IMR-90 (cell line): Measurements from ENCODE around the gene TRIM66. TPM values are rescaled to one million over a fixed set of nuclear protein-coding genes. Genes with fewer than 3 reads are reported as not detected.
A peak's percentile ranks its signal among the peaks of the same experiment; 100 is the strongest.

Source experiments
- ATAC-seq: fragments of 200-7000 bp; cut with Tn5 transposase; 2 replicates; pipeline ENCODE4 v1.9.1; 2020; ENCODE audit warnings: low read depth, mild to moderate bottlenecking, moderate library complexity
- BruUV-seq: library from RNA; stranded (reverse); fragments of 400-500 nt; replicated peaks from 2 replicates; lab custom pipeline; 2021; lab: Mats Ljungman, UMichigan
- CTCF ChIA-PET: fragments of 300-600 bp; formaldehyde crosslinking; extraction: SDS; loops from one replicate; lab custom pipeline; 2021; ENCODE audit warnings: antibody characterized with exemption; lab: Yijun Ruan, JAX
- POLR2A ChIA-PET: fragments of 300-600 bp; sonication (Branson Sonifier 250); formaldehyde crosslinking; loops from one replicate; lab custom pipeline; 2022; ENCODE audit warnings: antibody characterized with exemption; ENCODE audit not compliant: unreplicated experiment; lab: Charles Lee
- DNase-seq: peaks from one replicate; pipeline ENCODE4 v3.0.0; 2013
- H2AFZ ChIP-seq: replicated peaks from 2 replicates; pipeline ENCODE3; 2013; ENCODE audit warnings: low read length, mild to moderate bottlenecking; ENCODE audit not compliant: poor library complexity
- H2AK5ac ChIP-seq: 2 replicates; pipeline ENCODE4 v1.6.1; 2013; ENCODE audit warnings: low read depth, low read length, inconsistent platforms
- H2AK9ac ChIP-seq: replicated peaks from 2 replicates; pipeline ENCODE3; 2013; ENCODE audit warnings: mild to moderate bottlenecking, low read depth, low read length, moderate library complexity; ENCODE audit not compliant: poor library complexity
- H2BK120ac ChIP-seq: 2 replicates; pipeline ENCODE4 v1.6.1; 2013; ENCODE audit warnings: low read depth, low read length, inconsistent platforms
- H2BK15ac ChIP-seq: 3 replicates; pipeline ENCODE4 v1.6.1; 2013; ENCODE audit warnings: low read depth, low read length, inconsistent platforms
- H2BK20ac ChIP-seq: 2 replicates; pipeline ENCODE4 v1.6.1; 2013; ENCODE audit warnings: low read depth, mild to moderate bottlenecking, inconsistent platforms, low read length, moderate library complexity
- H2BK5ac ChIP-seq: 2 replicates; pipeline ENCODE4 v1.6.1; 2013; ENCODE audit warnings: mild to moderate bottlenecking, low read depth, low read length, inconsistent platforms; ENCODE audit not compliant: poor library complexity, severe bottlenecking
- H3K14ac ChIP-seq: replicated peaks from 2 replicates; pipeline ENCODE4 v1.6.1; 2013; ENCODE audit warnings: low read depth, low read length, inconsistent platforms
- H3K18ac ChIP-seq: 2 replicates; pipeline ENCODE4 v1.6.1; 2013; ENCODE audit warnings: low read depth, low read length, control low read depth
- H3K23ac ChIP-seq: 2 replicates; pipeline ENCODE4 v1.6.1; 2013; ENCODE audit warnings: low read depth, low read length, inconsistent platforms
- H3K27ac ChIP-seq: 2 replicates; pipeline ENCODE4 v1.5.1; 2013; ENCODE audit warnings: mild to moderate bottlenecking, control low read depth, low read length; ENCODE audit not compliant: insufficient read depth
- H3K27me3 ChIP-seq: 2 replicates; pipeline ENCODE4 v1.6.1; 2013; ENCODE audit warnings: low read length; ENCODE audit not compliant: control insufficient read depth, insufficient read depth
- H3K36me3 ChIP-seq: 2 replicates; pipeline ENCODE4 v1.6.1; 2013; ENCODE audit warnings: low read length, mixed read lengths; ENCODE audit not compliant: control insufficient read depth, insufficient read depth
- H3K4ac ChIP-seq: 2 replicates; pipeline ENCODE4 v1.6.1; 2013; ENCODE audit warnings: low read depth, low read length, inconsistent platforms
- H3K4me1 ChIP-seq: 2 replicates; pipeline ENCODE4 v1.6.1; 2013; ENCODE audit warnings: low read length, mixed read lengths; ENCODE audit not compliant: control insufficient read depth, insufficient read depth
- H3K4me2 ChIP-seq: 2 replicates; pipeline ENCODE4 v1.6.1; 2013; ENCODE audit warnings: low read depth, mild to moderate bottlenecking, control low read depth, low read length, moderate library complexity
- H3K4me3 ChIP-seq: 2 replicates; pipeline ENCODE4 v1.5.1; 2013; ENCODE audit warnings: low read depth, mild to moderate bottlenecking, control low read depth, low read length, moderate library complexity; ENCODE audit not compliant: insufficient read depth
- H3K56ac ChIP-seq: 2 replicates; pipeline ENCODE4 v1.6.1; 2013; ENCODE audit warnings: low read length, inconsistent platforms; ENCODE audit not compliant: insufficient read depth; ENCODE audit errors: extremely low read depth
- H3K79me1 ChIP-seq, 2 experiments: 2 replicates each; pipeline ENCODE4 v1.6.1; 2013; ENCODE audit warnings: low read length in 2 of 2, inconsistent platforms in 1 of 2, low read depth in 1 of 2
- H3K9ac ChIP-seq: 2 replicates; pipeline ENCODE4 v1.6.1; 2013; ENCODE audit warnings: low read depth, low read length, control low read depth
- H3K9me1 ChIP-seq: 2 replicates; pipeline ENCODE4 v1.6.1; 2013; ENCODE audit warnings: low read length, inconsistent platforms; ENCODE audit not compliant: insufficient read depth
- H3K9me3 ChIP-seq: 2 replicates; pipeline ENCODE4 v1.6.1; 2013; ENCODE audit warnings: low read length; ENCODE audit not compliant: control insufficient read depth, insufficient read depth
- H4K20me1 ChIP-seq: 2 replicates; pipeline ENCODE4 v1.6.1; 2013; ENCODE audit warnings: low read length, inconsistent platforms; ENCODE audit not compliant: insufficient read depth
- H4K5ac ChIP-seq: 2 replicates; pipeline ENCODE4 v1.6.1; 2013; ENCODE audit warnings: mild to moderate bottlenecking, low read depth, low read length, control low read depth
- H4K8ac ChIP-seq, 2 experiments: 2 replicates each; pipeline ENCODE4 v1.6.1; 2013; ENCODE audit warnings: low read depth in 2 of 2, low read length in 2 of 2, control low read depth in 1 of 2, inconsistent platforms in 1 of 2
- H4K91ac ChIP-seq: 2 replicates; pipeline ENCODE4 v1.6.1; 2013; ENCODE audit warnings: low read depth, low read length, inconsistent platforms; ENCODE audit not compliant: insufficient read depth
- BHLHE40 ChIP-seq: fragments of 150-350 bp; IDR thresholded peaks from 2 replicates; pipeline ENCODE4 v1.6.1; 2016; ENCODE audit warnings: mild to moderate bottlenecking, low read depth, low read length
- CHD1 ChIP-seq: IDR thresholded peaks from 2 replicates; pipeline ENCODE4 v1.6.1; 2012; ENCODE audit warnings: low read depth, low read length, improper control_type of control experiment
- MAZ ChIP-seq: IDR thresholded peaks from 2 replicates; pipeline ENCODE4 v1.6.1; 2012; ENCODE audit warnings: low read depth, mild to moderate bottlenecking, low read length, improper control_type of control experiment, moderate library complexity, borderline replicate concordance
- MXI1 ChIP-seq: IDR thresholded peaks from 2 replicates; pipeline ENCODE4 v1.6.1; 2012; ENCODE audit warnings: low read depth, mild to moderate bottlenecking, low read length, moderate library complexity, borderline replicate concordance
- NFE2L2 ChIP-seq: fragments of 150-350 bp; IDR thresholded peaks from 2 replicates; pipeline ENCODE4 v1.6.1; 2016; ENCODE audit warnings: low read depth, mild to moderate bottlenecking, low read length
- RAD21 ChIP-seq: IDR thresholded peaks from 2 replicates; pipeline ENCODE4 v1.6.1; 2012; ENCODE audit warnings: low read length, improper control_type of control experiment
- RCOR1 ChIP-seq: IDR thresholded peaks from 2 replicates; pipeline ENCODE4 v1.6.1; 2012; ENCODE audit warnings: mild to moderate bottlenecking, low read length, improper control_type of control experiment; ENCODE audit not compliant: insufficient replicate concordance
- RFX5 ChIP-seq: IDR thresholded peaks from 2 replicates; pipeline ENCODE4 v1.8.0; 2012; ENCODE audit warnings: low read depth, mild to moderate bottlenecking, low read length, moderate library complexity
- WGBS, 2 experiments: methylation state at CpG; one replicate each; pipeline versions ENCODE4 v1.1.5 to v1.1.7; 2013; ENCODE audit warnings: missing lambda C conversion rate in 2 of 2; ENCODE audit not compliant: insufficient read length in 1 of 2; ENCODE audit errors: extremely low coverage in 2 of 2; 5-methylcytosine and 5-hydroxymethylcytosine counted together
- dilution Hi-C: fragments of 300-500 bp; cut with HindIII; formaldehyde crosslinking; loops from one replicate; pipeline ENCODE4 v1.14.3; 2018; ENCODE audit warnings: low sequenced_read_pairs; ENCODE audit not compliant: unreplicated experiment
- in situ Hi-C: fragments of 300-500 bp; cut with MboI; formaldehyde crosslinking; loops from 3 replicates; pipeline ENCODE4 v1.14.3; 2019; ENCODE audit warnings: low sequenced_read_pairs, inconsistent platforms, mixed read lengths
- intact Hi-C: fragments of 100-400 bp; cut with micrococcal nuclease; formaldehyde crosslinking; loops from 2 replicates; pipeline ENCODE4 v1.10.0; 2022
- polyA plus RNA-seq, 3 experiments: library from polyadenylated mRNA; depleted of rRNA; stranded (reverse); fragments of >200 nt; gene quantifications; 2 replicates each; pipeline ENCODE4 v1.2.3, GENCODE V29; 2012; ENCODE audit warnings: low replicate concordance in 1 of 3
- total RNA-seq: library from RNA; depleted of rRNA; stranded (reverse); fragments of >200 nt; gene quantifications from 2 replicates; pipeline ENCODE4 v1.2.3, GENCODE V29; 2012
- TF ChIP-seq, protein P1 (sequence below): conservative IDR thresholded peaks from 2 replicates; pipeline ENCODE4 v1.5.1; 2012; ENCODE audit warnings: mild to moderate bottlenecking, low read depth, low read length, improper control_type of control experiment
- TF ChIP-seq, protein P2 (sequence below): fragments of 150-350 bp; IDR thresholded peaks from 2 replicates; pipeline ENCODE4 v1.6.1; 2017; ENCODE audit warnings: mild to moderate bottlenecking, antibody characterized with exemption, low read length, low read depth

The TRIM66 gene
- total and polyA plus RNA-seq, 2 of the 4 experiments (the other 2 are of a cell fraction): 4.4 to 5.0 TPM

DNA sequence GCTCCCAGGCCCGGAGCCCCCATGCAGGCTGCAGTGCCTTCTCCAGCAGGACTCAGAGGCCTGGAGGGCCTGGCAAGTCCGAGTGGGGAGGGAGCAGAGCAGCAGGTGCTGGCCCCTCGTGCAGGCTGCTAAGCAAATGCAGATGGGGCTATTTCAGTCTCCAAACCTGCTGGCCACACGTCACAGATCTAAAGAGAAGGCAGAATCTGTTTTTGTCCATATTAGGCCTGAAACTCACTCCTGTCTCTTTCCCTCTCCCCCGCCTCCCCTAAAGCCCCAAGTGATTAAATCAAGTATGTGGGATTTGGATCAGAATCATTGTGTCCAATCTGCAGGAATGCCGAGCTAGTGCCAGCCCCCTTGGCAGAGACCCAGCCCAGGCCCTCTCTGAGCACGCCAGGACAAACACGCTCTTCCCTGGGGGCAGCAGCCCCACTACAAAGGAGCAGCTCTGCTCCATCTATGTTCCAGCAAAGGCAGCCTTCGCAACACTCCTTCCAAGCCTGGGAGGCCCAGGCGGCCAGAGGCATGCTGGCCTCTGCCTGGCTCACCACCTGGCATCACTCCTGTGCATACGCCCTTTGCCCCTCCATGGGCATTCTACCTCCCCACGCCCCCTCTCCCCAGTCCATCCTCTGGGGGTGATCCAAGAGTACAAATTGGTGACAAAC lies 26.7 kb upstream of the TRIM66 start:
- BruUV-seq: no TSS peak
- ATAC-seq (peak; percentile 84), DNase-seq (peak; percentile 95)
- H2BK20ac ChIP-seq: peak overlapping the region; percentile 89
- peak overlapping the region; percentile 56 to 87 for H4K8ac ChIP-seq
- peak overlapping the region; percentile 93 for H2AK9ac ChIP-seq
- H3K36me3 ChIP-seq: peaks cover 68% of the 10 kb centered on the region
- H2AK5ac ChIP-seq: peak overlapping the region; percentile 92
- peak overlapping the region; percentile 90 for H2BK120ac ChIP-seq
- peak overlapping the region; percentile 66; the same call in 2 of the 3 replicates for H2BK15ac ChIP-seq
- peak overlapping the region; percentile 69 for H3K27ac ChIP-seq
- H3K27me3 ChIP-seq: no peaks in the 10 kb centered on the region
- ChIA-PET POLR2A (interaction anchor here (0.6 to 0.7 kb wide), 3 partner anchors 10 to 256 kb away, joined by 3 read pairs; no protein-coding TSS in a partner anchor), CTCF (interaction anchor here (0.6 to 1.1 kb wide), 3 partner anchors 20 to 100 kb away, joined by 3 to 4 read pairs (median 3); no protein-coding TSS in a partner anchor)
- no peaks in the 10 kb centered on the region for H4K20me1 ChIP-seq
- in situ Hi-C loops (no loop called here), dilution Hi-C loops (no loop called here), intact Hi-C loops (no loop called here)
- H3K79me1 ChIP-seq: peaks cover 15 to 73% of the 10 kb centered on the region in 2 experiments; a peak in 3 of 4 replicates
- peak overlapping the region; percentile 86 for H3K4ac ChIP-seq
- H4K91ac ChIP-seq: peak overlapping the region; percentile 95
- H3K4me1 ChIP-seq: peaks cover 10% of the 10 kb centered on the region; the same call in 1 of the 2 replicates
- H3K23ac ChIP-seq: peak overlapping the region; percentile 72
- no peak overlapping the region for H3K4me2 ChIP-seq
- peak overlapping the region; percentile 43 for H4K5ac ChIP-seq
- no peaks in the 10 kb centered on the region for H3K9me3 ChIP-seq
- peak overlapping the region; percentile 72 for H3K14ac ChIP-seq
- no peak for TF ChIP-seq NFE2L2
- TF ChIP-seq CHD1: no peak
- TF ChIP-seq RCOR1: no peak
- peak; percentile 4; the same call in 1 of the 2 replicates for TF ChIP-seq RAD21
- no peak for TF ChIP-seq RFX5
- TF ChIP-seq, protein P1, sequence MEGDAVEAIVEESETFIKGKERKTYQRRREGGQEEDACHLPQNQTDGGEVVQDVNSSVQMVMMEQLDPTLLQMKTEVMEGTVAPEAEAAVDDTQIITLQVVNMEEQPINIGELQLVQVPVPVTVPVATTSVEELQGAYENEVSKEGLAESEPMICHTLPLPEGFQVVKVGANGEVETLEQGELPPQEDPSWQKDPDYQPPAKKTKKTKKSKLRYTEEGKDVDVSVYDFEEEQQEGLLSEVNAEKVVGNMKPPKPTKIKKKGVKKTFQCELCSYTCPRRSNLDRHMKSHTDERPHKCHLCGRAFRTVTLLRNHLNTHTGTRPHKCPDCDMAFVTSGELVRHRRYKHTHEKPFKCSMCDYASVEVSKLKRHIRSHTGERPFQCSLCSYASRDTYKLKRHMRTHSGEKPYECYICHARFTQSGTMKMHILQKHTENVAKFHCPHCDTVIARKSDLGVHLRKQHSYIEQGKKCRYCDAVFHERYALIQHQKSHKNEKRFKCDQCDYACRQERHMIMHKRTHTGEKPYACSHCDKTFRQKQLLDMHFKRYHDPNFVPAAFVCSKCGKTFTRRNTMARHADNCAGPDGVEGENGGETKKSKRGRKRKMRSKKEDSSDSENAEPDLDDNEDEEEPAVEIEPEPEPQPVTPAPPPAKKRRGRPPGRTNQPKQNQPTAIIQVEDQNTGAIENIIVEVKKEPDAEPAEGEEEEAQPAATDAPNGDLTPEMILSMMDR: no peak
- no peak for TF ChIP-seq MXI1
- peak; percentile 62; the same call in 1 of the 2 replicates for TF ChIP-seq MAZ
- TF ChIP-seq BHLHE40: peak; percentile 55; the same call in 1 of the 2 replicates
- TF ChIP-seq, protein P2, sequence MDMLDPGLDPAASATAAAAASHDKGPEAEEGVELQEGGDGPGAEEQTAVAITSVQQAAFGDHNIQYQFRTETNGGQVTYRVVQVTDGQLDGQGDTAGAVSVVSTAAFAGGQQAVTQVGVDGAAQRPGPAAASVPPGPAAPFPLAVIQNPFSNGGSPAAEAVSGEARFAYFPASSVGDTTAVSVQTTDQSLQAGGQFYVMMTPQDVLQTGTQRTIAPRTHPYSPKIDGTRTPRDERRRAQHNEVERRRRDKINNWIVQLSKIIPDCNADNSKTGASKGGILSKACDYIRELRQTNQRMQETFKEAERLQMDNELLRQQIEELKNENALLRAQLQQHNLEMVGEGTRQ: no peak
- H2AFZ ChIP-seq: peak overlapping the region; percentile 16
- H3K56ac ChIP-seq: peak overlapping the region; percentile 75
- H2BK5ac ChIP-seq: peak overlapping the region; percentile 40
- H3K18ac ChIP-seq: peak overlapping the region; percentile 2; the same call in 1 of the 2 replicates
- 28% methylated on average over 3 of the region's 12 CpGs; no CpG with 5 or more reads in 1 of the 2 experiments for WGBS, 2 experiments
- H3K4me3 ChIP-seq: no peak overlapping the region
- H3K9ac ChIP-seq: peak overlapping the region; percentile 22
- H3K9me1 ChIP-seq: peaks cover 14% of the 10 kb centered on the region
